ENCODE data around the gene LRR1.
"Not testable (repeated sequence)": the region's sequence is repeated elsewhere in the genome, so short reads cannot be mapped to it uniquely, and the experiment has no call there.

Gene LRR1

DNA sequence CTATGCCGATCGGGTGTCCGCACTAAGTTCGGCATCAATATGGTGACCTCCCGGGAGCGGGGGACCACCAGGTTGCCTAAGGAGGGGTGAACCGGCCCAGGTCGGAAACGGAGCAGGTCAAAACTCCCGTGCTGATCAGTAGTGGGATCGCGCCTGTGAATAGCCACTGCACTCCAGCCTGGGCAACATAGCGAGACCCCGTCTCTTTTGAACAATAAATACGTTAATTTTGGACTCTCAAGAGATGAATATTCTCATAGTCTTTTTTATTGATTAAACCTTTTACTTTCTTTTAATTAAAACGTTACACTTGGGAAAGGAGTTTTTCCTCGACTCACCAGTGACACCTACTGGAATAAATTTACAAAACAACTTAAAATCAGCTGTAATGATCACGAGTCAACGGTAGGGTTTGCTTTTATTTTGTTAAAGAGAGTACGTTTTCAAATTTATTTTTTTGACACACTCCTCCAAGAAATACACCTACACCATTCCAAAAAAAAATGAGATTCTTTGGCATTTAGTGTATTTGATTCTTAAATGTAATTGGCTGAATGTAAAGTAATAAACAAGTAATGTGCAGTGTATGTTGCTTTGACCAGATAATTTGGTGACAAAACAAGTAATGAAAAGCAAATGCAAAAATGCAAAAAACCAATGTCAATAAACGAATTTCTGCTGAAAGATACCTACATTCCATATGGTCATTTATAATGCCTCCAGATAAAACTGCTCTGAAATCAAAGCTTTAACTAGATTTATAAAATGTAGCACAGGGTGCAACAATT, 11.9 kb upstream of the LRR1 start:
- peak; percentile 51 for DNase-seq (ENCODE audit: low read depth)

DNA sequence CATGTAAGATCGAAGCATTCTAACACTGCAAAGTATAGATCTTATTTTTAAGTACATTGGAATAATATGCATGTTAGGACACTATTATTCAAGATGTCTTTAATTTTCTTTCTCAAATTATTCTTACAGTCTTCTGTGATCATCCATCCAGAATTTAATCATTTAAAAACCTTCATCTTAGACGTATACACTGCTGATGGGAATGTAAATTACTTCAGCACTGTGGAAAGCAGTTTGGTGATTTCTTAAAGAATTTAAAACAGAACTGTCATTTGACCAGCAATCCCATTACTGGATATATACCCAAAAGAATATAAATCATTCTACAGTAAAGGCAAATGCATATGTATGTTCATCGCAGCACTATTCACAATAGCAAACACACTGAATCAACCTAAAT, 9.4 kb upstream of the LRR1 start:
- no peak for DNase-seq (ENCODE audit: low read depth)

DNA sequence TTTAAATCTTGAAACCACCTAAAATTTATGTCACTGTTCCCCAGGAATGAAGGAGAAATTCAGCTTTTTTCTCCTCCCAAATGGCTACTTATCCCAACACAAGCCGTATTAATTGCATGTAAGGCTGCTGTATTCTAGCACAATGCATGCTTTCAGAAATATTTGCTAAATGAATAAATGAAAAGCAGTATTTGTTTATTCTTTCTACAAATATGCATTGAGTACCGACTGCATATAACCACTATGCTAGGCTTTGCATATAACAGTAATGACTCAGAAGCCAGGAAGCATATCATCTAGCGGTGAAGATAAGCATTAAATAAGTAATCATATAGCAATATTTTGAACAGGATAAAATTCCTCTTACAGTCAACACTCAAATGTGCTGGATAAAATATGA, 5.7 kb upstream of the LRR1 start:
- DNase-seq (ENCODE audit: low read depth): no peak

DNA sequence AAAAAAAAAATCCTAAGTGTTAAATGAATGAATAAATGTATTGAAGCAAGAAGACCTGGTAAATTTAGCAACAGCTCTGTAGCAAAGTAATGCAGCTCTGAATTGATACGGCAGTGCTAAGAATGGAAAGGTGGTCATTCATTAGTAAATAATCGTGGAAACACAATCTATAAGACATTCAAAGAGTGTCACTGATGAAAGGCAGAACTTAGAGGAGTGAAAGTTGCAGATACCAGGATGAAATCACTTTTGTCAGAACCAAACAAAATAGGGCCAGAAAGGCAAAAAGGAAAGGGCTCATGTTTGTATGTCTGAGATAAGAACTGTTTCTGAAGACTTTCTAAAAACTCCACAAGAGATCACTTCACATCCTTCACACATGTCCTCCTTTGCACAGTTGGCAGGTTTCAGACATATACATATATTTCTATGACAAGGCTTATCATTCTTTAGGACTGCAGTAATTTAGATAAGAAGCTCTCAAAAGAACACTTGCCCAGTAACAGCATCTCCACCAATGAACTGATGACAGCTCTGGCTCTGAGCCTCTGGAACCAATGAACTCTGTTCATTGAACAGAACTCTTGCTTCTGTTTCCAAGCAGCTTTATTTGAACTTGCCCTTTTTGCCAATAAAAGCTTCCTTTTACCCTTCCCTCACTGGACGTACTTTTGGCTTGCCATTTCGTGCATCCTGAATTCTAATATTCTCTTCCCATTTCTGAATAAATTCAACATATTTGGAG, 4.2 kb upstream of the LRR1 start:
- no peak for DNase-seq (ENCODE audit: low read depth)

DNA sequence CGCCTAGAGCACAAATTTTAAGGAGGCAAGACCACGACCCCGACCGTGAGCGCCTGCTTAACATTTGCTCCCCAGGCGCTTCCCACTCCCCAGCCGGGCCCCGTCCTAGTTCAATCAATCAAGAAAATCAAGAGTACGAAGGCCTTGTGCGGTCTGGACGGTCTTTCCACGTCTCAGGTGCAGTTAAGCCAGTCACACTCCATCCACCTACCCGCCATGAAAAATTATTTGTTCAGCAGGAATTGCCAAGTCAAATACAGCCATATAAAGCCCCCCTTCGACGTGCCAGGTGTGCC, 603 bp upstream of the LRR1 start:
- no peak for DNase-seq (ENCODE audit: low read depth)

DNA sequence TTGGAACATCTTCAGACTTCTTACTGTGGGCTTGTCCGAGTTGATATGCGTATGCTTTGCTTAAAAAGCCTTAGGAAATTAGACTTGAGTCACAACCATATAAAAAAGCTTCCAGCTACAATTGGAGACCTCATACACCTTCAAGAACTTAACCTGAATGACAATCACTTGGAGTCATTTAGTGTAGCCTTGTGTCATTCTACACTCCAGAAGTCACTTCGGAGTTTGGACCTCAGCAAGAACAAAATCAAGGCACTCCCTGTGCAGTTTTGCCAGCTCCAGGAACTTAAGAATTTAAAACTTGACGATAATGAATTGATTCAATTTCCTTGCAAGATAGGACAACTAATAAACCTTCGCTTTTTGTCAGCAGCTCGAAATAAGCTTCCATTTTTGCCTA, 8.8 kb downstream of the LRR1 start:
- no peak for DNase-seq (ENCODE audit: low read depth)

DNA sequence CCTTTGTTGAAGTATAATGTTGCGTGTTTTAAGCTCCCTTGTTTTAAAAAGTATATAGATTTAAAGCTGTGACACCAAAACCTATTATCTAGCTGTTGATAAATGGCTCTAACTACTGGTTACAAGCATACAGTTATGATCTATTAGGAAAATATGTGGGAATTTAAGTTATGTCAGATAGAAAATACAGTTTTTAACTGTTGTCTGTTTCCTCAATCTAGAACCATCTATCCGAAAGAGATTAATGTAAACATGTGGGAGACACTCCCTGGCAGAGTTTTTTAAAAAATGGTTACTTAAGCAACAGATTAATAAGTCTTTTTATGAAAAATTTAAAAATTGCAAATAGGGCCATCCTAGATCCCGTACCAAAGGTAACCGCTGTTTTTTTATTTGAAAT, 13.5 kb downstream of the LRR1 start:
- DNase-seq (ENCODE audit: low read depth): no peak

DNA sequence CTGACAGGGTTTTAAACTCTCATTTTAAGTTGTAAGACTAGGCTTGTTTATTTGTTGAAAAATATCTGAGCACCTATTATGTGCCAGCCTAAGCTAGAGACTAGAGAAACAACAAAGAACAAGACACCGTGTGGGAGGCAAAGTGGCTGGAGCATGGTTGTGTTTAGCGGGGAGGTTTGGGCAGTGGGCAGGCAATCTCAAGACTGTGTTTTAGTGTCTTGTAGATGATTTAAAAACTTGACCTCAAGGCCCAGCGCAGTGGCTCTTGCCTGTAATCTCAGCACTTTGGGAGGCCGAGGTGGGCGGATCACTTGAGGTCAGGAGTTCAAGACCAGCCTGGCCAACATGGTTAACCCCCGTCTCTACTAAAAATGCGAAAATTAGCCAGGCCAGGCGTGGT, 13.9 kb downstream of the LRR1 start:
- no peak for DNase-seq (ENCODE audit: low read depth)

DNA sequence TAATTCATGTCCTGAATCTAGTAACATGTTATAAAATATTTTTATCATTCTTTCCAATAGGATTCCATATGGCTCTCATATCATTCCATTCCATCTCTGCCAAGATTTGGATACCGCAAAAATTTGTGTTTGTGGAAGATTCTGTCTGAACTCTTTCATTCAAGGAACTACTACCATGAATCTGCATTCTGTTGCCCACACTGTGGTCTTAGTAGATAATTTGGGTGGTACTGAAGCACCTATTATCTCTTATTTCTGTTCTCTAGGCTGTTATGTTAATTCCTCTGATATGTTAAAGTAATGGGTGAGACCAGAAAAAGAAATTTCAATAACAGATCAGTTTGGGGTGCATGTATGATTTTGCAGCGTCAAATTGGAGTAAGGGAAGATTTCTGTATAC, 15.5 kb downstream of the LRR1 start:
- DNase-seq (ENCODE audit: low read depth): no peak

DNA sequence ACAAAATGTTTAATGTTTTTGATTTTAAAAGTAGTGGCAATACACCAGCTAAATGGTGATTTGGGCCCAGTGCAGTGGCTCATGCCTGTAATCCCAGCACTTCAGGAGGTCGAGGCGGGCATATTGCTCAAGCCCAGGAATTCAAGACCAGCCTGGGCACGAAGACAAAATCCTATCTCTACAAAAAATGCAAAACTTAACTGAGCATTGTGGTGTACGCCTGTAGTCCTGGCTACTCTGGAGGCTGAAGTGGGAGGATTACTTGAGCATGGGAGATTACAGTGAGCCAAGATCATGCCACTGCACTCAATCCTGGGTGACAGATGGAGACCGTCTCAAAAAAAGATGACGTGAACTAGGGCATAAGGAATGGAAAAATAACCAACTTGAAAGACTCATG, 17.0 kb downstream of the LRR1 start:
- DNase-seq (ENCODE audit: low read depth): no peak

DNA sequence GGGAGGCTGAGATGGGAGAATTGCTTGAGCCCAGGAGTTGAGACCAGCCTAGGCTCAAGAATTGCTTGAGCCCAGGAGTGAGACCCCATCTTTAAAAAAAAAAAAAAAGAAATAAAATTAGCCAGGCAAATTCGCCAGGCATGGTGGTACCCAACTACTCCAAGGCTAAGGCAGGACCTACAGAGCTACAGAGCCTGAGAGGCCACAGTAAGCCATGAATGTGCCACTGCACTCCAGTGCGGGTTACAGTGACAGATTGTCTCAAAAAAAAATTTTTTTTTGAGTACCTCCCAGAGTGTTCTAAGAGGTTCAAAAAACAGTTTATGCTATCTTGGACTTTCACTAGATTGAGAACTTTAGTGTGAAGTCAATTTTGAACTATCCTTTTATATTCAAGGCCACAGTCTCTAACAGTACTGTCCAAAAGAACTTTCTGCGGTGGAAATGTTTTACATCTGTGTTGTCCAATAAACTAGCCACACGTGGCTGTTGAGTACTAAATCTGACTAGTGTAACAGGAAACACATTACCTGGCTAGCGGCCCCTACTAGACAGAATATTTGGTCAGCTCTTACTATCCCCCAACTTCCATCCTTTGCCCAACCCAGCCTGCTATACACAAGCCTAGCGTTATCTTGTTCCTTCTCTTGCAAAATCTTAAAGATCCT, 19.2 kb downstream of the LRR1 start:
- DNase-seq (ENCODE audit: low read depth): no peak

DNA sequence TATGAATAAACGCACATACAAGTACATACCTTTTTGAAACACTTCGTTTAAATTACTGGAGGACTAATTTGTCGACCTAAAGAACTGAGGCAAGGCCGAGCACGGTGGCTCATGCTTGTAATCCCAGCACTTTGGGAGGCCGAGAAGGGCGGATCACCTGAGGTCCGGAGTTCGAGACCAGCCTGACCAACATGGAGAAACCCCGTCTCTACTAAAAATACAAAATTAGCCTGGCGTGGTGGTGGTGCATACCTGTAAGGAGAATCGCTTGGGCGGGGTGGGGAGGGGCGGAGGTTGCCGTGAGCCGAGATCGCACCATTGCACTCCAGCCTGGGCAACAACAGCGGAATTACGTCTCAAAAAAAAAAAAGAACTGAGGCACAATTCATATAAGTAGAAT, 20.5 kb downstream of the LRR1 start:
- not testable (repeated sequence) for DNase-seq (ENCODE audit: low read depth)

DNA sequence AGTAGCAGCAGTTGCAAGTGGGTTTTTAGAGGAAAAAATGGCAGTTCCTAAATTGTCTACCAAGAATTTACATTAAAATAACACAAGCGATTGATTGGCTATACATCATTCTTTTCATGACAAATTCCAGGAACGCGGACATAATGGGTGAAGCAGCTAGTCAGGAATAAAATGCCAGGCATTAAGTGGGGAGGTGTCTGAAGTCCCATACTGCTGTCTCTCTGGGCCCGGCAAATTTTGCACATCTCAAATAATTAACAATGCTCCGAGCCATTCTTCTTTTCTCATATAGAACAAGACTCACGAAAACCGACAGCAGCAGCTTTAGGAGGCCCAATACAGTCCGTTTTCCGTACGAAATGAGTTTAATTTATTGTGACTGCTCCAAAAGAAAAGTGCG, 21.0 kb downstream of the LRR1 start:
- no peak for DNase-seq (ENCODE audit: low read depth)

DNA sequence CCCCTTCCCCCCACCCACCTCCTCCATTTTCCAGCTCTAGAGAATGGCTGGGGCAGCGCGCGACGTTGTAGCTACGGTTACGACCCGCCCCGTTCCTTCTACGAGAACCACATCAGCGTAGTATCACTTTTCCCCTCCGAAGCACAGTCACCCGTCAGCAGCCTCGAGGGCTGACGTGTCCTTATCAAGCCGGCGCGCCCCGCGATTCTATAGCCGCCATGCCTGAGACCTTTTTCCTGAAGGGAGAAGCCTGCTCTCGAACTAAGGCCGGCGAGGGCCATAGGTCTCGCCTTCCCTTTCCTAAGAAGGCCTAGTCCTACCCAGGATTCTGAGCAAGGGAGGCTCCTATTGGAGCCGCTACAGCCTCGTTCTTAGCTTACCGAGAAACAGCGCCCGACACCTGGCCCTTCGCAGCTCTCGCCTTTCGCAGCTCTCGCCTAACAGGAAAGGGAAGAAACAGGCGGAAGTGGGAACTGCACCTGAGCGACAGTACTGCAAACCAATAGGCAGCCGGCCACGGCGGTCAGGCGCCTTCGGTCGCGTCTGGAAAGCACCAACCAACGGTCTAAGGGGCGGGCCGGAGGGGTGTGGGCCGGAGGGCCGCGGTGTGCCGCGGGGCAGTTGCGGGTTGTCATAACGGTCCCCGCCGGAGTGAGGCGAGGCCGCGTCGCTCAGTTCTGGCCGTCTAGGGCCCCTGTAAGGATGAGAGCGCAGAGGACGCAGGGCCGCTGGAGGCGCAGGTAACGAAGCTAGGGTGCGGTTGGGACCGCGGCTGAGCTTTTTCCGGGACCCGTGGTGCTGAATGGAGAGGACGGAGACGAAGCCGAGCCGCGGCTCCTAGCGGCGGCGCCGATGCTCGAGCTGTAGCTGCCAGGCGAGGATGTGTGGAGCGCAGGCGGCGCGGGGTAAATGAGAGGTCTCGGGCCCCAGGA, 21.7 kb downstream of the LRR1 start, which contains the start of the genes MGAT2 and RPL36AL:
Gene MGAT2, plus strand, starts transcription at position 618 of the 932 bp plus-strand sequence. CDS start 470 bp downstream, outside the sequence.
Gene RPL36AL, minus strand, starts transcription at position 445 of the 932 bp plus-strand sequence. CDS start 1,522 bp downstream, outside the sequence.
- DNase-seq (ENCODE audit: low read depth): peak; percentile 90

DNA sequence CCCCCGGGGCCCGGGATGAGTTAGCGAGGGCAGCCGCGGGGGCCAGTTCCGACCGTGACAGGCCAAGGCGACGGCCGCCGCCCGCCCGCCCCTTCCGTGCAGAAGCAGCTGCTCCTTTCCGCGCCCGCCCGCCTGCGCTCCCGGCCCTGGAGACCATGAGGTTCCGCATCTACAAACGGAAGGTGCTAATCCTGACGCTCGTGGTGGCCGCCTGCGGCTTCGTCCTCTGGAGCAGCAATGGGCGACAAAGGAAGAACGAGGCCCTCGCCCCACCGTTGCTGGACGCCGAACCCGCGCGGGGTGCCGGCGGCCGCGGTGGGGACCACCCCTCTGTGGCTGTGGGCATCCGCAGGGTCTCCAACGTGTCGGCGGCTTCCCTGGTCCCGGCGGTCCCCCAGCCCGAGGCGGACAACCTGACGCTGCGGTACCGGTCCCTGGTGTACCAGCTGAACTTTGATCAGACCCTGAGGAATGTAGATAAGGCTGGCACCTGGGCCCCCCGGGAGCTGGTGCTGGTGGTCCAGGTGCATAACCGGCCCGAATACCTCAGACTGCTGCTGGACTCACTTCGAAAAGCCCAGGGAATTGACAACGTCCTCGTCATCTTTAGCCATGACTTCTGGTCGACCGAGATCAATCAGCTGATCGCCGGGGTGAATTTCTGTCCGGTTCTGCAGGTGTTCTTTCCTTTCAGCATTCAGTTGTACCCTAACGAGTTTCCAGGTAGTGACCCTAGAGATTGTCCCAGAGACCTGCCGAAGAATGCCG, 22.6 kb downstream of the LRR1 start:
- peak; percentile 49 for DNase-seq (ENCODE audit: low read depth)

DNA sequence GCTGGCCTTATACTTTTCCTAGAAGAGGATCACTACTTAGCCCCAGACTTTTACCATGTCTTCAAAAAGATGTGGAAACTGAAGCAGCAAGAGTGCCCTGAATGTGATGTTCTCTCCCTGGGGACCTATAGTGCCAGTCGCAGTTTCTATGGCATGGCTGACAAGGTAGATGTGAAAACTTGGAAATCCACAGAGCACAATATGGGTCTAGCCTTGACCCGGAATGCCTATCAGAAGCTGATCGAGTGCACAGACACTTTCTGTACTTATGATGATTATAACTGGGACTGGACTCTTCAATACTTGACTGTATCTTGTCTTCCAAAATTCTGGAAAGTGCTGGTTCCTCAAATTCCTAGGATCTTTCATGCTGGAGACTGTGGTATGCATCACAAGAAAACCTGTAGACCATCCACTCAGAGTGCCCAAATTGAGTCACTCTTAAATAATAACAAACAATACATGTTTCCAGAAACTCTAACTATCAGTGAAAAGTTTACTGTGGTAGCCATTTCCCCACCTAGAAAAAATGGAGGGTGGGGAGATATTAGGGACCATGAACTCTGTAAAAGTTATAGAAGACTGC, 23.4 kb downstream of the LRR1 start:
- DNase-seq (ENCODE audit: low read depth): no peak

DNA sequence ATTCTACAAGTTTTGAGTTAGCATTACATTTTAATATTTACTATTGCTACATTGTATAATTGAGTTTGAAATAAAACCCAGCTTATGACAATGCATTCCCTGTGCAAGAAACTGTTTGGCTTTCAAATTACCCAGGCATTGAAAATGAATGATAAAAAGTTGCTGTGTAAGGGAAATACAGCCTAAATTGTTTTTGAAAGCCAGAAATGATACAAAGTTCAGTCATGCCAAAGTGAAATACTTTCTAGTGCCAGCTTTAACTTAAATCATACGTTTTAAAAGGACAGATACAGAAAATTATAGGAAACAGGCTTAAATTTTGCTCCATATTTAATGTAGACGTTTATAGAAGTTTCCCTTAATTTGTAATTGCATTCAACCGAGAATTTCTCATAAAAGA, 24.6 kb downstream of the LRR1 start:
- DNase-seq (ENCODE audit: low read depth): no peak

DNA sequence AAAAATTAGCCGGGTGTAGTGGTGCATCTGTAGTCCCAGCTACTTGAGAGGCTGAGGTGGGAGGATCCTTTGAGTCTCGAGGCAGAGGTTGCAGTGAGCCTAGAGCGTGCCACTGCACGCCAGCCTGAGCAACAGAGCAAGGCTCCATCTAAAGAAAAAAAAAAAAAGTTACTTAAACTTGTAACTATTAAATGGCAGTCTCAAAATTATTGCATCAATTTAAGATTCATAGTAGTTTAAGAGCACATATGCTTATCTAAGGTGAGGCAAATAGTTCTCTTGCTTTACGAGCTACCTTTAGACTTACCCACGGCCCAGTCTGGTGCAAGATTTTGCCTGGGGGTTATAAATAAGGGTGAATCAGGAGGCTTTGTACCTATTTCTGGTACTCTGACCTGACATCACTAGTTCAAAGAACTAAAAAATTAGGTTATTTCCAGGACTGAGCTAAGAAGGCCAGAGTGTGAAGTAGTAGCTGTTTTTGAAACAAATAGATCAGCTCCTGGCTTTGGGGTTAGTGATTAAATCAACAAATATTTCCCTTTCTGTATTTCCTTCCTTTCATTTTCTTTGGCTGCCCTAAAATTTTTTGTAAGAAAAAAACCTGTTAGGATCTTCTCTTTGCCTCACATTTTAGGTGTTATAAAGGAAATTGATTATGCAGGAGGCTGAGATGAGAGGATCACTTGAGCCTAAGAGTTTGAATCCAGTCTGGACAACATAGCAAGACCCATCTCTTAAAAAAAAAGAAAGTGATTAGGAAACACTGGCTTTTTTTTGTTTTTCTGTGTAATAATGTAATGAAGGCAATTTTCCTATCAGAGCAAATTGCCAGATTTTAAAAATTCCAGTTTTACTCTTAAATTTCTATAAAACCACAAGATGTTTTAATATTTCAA, 25.4 kb downstream of the LRR1 start:
- DNase-seq (ENCODE audit: low read depth): no peak

DNA sequence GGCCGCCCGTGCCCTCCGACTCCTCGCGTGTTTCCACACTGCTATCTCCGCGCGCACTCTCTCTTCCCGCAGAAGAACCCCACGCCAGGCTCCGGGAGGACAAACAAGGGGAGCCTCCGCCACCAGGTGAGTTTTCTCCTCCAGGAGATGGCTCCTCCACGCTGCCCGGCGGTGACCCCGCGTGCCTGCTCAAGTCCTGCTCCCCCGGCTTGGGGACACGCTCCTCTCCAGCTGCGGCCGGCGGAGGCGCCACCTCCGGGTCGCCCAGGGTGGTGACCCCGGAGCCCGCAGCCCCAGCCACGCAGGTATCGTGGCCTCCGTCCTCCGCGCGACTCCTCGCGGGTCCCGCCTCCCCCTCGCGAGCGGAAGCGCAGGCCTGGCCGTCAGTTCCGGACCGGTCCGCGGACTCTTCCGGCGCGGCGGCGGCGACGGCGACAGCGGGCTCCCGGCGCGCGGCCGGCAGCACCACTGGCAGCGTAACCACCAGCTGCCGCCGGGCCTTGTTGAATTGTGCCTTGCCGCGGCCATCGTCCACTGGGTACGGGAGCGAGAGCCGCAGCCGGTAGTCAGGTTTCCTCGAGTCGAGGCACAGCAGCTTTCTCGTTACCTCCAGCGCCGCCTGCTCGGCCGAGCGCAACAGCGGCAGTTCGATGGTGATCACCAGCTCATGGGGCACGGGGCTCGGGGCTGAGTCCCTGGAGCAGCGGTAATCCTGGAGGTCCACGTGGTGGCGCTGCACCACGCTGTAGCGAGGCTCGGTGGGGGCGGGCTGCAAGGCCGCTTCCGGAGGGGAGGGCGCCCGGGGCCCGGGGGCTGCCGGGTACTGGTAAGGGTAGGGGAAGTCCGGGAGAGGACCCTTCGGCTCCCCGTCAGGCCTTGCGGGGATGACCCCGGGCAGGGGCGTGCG, 35.2 kb downstream of the LRR1 start:
- peak; percentile 91 for DNase-seq (ENCODE audit: low read depth)

Measured in stimulated activated CD8-positive, alpha-beta memory T cell treated with anti-CD3 and anti-CD28 coated beads, Interleukin-4, amount 100 ng/mL, for 24 hours (primary cell).